A549 (cell line): ENCODE measurements around the gene WFDC1. TPM values are rescaled to one million over a fixed set of nuclear protein-coding genes. Genes with fewer than 3 reads are reported as not detected.

ENCODE experiments used
- ATAC-seq, 2 experiments: fragments of 200-7000 bp in 1 of 2; fragments of >200 bp in 1 of 2; cut with Nextera tagmentation in 1 of 2; cut with Tn5 transposase in 1 of 2; 3 replicates each; pipeline versions ENCODE4 v1.8.0 to v1.9.1; 2018 to 2020; ENCODE audit warnings: mild to moderate bottlenecking in 1 of 2, moderate library complexity in 1 of 2
- CTCF ChIA-PET: fragments of 300-600 bp; sonication (Branson Sonifier 250); formaldehyde crosslinking; extraction: SDS; loops from one replicate; lab custom pipeline; 2021; ENCODE audit warnings: antibody characterized with exemption, inconsistent platforms; lab: Yijun Ruan, JAX
- POLR2A ChIA-PET: fragments of 350-600 bp; formaldehyde crosslinking; extraction: SDS; loops from one replicate; lab custom pipeline; 2021; ENCODE audit warnings: antibody characterized with exemption, inconsistent platforms; lab: Yijun Ruan, JAX
- DNase-seq, 2 experiments: peaks; one replicate each; pipeline versions ENCODE4 v3.0.0 to v3.0.0-alpha.2; 2011 to 2016; ENCODE audit warnings: low read depth in 1 of 2, low spot score in 1 of 2
- FAIRE-seq: peaks from 2 replicates; lab custom pipeline; 2011; peaks lifted over from hg19 to GRCh38; lab: Jason Lieb, UNC
- H3K27ac ChIP-seq, 2 experiments: fragments of >200 bp; sonication (Bioruptor Twin); formaldehyde crosslinking; 3 replicates each; pipeline ENCODE4 v1.5.1; 2016 to 2017
- H3K4me1 ChIP-seq: fragments of >200 bp; sonication (Bioruptor Twin); formaldehyde crosslinking; 3 replicates; pipeline ENCODE4 v1.6.1; 2016
- H3K4me2 ChIP-seq: fragments of >200 bp; sonication (Bioruptor Twin); formaldehyde crosslinking; 3 replicates; pipeline ENCODE4 v1.6.1; 2016
- H3K4me3 ChIP-seq: fragments of >200 bp; sonication (Bioruptor Twin); formaldehyde crosslinking; 3 replicates; pipeline ENCODE4 v1.5.1; 2016
- H3K9me3 ChIP-seq: fragments of >200 bp; sonication (Bioruptor Twin); formaldehyde crosslinking; 3 replicates; pipeline ENCODE4 v1.6.1; 2016
- BHLHE40 ChIP-seq: IDR thresholded peaks from 2 replicates; pipeline ENCODE4 v1.6.1; 2012; ENCODE audit warnings: low read depth, low read length, inconsistent platforms
- CEBPB ChIP-seq, 2 experiments: fragments of >200 bp in 1 of 2; sonication (Bioruptor Twin) in 1 of 2; formaldehyde crosslinking in 1 of 2; IDR thresholded peaks; 2 replicates each; pipeline ENCODE4 v1.6.1; 2012 to 2016
- ELK1 ChIP-seq: fragments of 150-350 bp; IDR thresholded peaks from 2 replicates; pipeline ENCODE4 v1.6.1; 2014; ENCODE audit warnings: low read depth, mild to moderate bottlenecking, low read length
- EP300 ChIP-seq, 2 experiments: fragments of >200 bp; sonication (Bioruptor Twin); formaldehyde crosslinking; IDR thresholded peaks; 2 replicates in 1 of 2; 3 replicates in 1 of 2; pipeline ENCODE4 v1.6.1; 2016 to 2017
- FOSL2 ChIP-seq, 2 experiments: fragments of 450-650 bp in 1 of 2; fragments of >200 bp in 1 of 2; sonication (Bioruptor Twin) in 1 of 2; formaldehyde crosslinking; IDR thresholded peaks; 2 replicates each; pipeline versions ENCODE4 v1.5.0 to v1.6.1; 2016 to 2020; ENCODE audit warnings: mild to moderate bottlenecking in 1 of 2, moderate library complexity in 1 of 2
- FOXS1 ChIP-seq: fragments of 250-450 bp; sonication (Bioruptor Pico); IDR thresholded peaks from 2 replicates; pipeline ENCODE4 v1.5.0; 2020; ENCODE audit warnings: mild to moderate bottlenecking, moderate library complexity
- GATA3 ChIP-seq: IDR thresholded peaks from 2 replicates; pipeline ENCODE4 v1.6.1; 2012; ENCODE audit warnings: borderline replicate concordance
- HEYL ChIP-seq: fragments of 250-450 bp; sonication (Bioruptor Pico); IDR thresholded peaks from 2 replicates; pipeline ENCODE4 v1.8.0; 2021; ENCODE audit warnings: mild to moderate bottlenecking, moderate library complexity
- HOXA7 ChIP-seq: fragments of 250-450 bp; sonication (Bioruptor Pico); IDR thresholded peaks from 2 replicates; pipeline ENCODE4 v1.5.0; 2020; ENCODE audit warnings: mild to moderate bottlenecking, moderate library complexity
- JUNB ChIP-seq: fragments of >200 bp; sonication (Bioruptor Twin); formaldehyde crosslinking; IDR thresholded peaks from 2 replicates; pipeline ENCODE4 v1.6.1; 2016
- KDM5A ChIP-seq: fragments of 200-600 bp; sonication (generic); IDR thresholded peaks from 2 replicates; pipeline ENCODE4 v1.6.1; 2016; ENCODE audit warnings: antibody characterized with exemption, mild to moderate bottlenecking
- MAFK ChIP-seq: fragments of 450-650 bp; IDR thresholded peaks from 2 replicates; pipeline ENCODE4 v1.6.1; 2014; ENCODE audit not compliant: partially characterized antibody
- MYC ChIP-seq: IDR thresholded peaks from 2 replicates; pipeline ENCODE4 v1.6.1; 2012; ENCODE audit warnings: mild to moderate bottlenecking, inconsistent platforms, low read length, improper control_type of control experiment, borderline replicate concordance
- PHF8 ChIP-seq: fragments of 200-600 bp; sonication (generic); IDR thresholded peaks from 2 replicates; pipeline ENCODE4 v1.6.1; 2016; ENCODE audit warnings: low read depth, mild to moderate bottlenecking, antibody characterized with exemption, moderate library complexity, borderline replicate concordance
- POLR2A ChIP-seq: IDR thresholded peaks from 2 replicates; pipeline ENCODE4 v1.6.1; 2012; ENCODE audit warnings: mild to moderate bottlenecking, low read length
- POLR2AphosphoS2 ChIP-seq: conservative IDR thresholded peaks from 2 replicates; pipeline ENCODE4 v1.6.1; 2012; ENCODE audit warnings: low read length, improper control_type of control experiment, inconsistent platforms
- RAD21 ChIP-seq, 2 experiments: fragments of >200 bp in 1 of 2; sonication (Bioruptor Twin) in 1 of 2; formaldehyde crosslinking in 1 of 2; IDR thresholded peaks in 1 of 2; conservative IDR thresholded peaks in 1 of 2; 2 replicates in 1 of 2; 3 replicates in 1 of 2; pipeline ENCODE4 v1.6.1; 2012 to 2018; ENCODE audit warnings: inconsistent platforms in 1 of 2
- RARB ChIP-seq: fragments of 250-450 bp; sonication (Bioruptor Pico); IDR thresholded peaks from 2 replicates; pipeline ENCODE4 v1.8.0; 2021; ENCODE audit warnings: mild to moderate bottlenecking, moderate library complexity
- RCOR1 ChIP-seq: fragments of 150-350 bp; IDR thresholded peaks from 2 replicates; pipeline ENCODE4 v1.6.1; 2014; ENCODE audit warnings: antibody characterized with exemption, low read length, low read depth
- SMC3 ChIP-seq: fragments of >200 bp; sonication (Bioruptor Twin); formaldehyde crosslinking; IDR thresholded peaks from 3 replicates; pipeline ENCODE4 v1.6.1; 2018; ENCODE audit warnings: inconsistent platforms
- SREBF2 ChIP-seq: fragments of 450-650 bp; IDR thresholded peaks from 2 replicates; pipeline ENCODE4 v1.6.1; 2014; ENCODE audit warnings: mild to moderate bottlenecking, moderate library complexity
- ZC3H11A ChIP-seq: fragments of 450-650 bp; IDR thresholded peaks from 2 replicates; pipeline ENCODE4 v1.6.1; 2014; ENCODE audit warnings: antibody characterized with exemption, mild to moderate bottlenecking
- ZNF302 ChIP-seq: fragments of 250-450 bp; sonication (Bioruptor Pico); IDR thresholded peaks from 2 replicates; pipeline ENCODE4 v1.9.0; 2021; ENCODE audit warnings: inconsistent platforms, mild to moderate bottlenecking, moderate library complexity
- ZSCAN20 ChIP-seq: fragments of 250-450 bp; sonication (Bioruptor Pico); IDR thresholded peaks from 2 replicates; pipeline ENCODE4 v1.8.0; 2022; ENCODE audit warnings: mild to moderate bottlenecking, moderate library complexity
- WGBS: methylation state at CpG from one replicate; pipeline ENCODE4 v1.1.6; 2017; ENCODE audit errors: missing lambda C conversion rate; 5-methylcytosine and 5-hydroxymethylcytosine counted together
- polyA plus RNA-seq, 4 experiments: library from polyadenylated mRNA; depleted of rRNA in 3 of 4; stranded (reverse); fragments of >200 nt; fragmentation: RNase III in 1 of 4; extraction: RNeasy Plus Mini Kit Qiagen cat#74134 plus additional on column Dnase treatment in 1 of 4; gene quantifications; 2 replicates in 3 of 4; 3 replicates in 1 of 4; pipeline ENCODE4 v1.2.3, GENCODE V29; 2011 to 2017
- TF ChIP-seq, protein P1 (sequence below): fragments of >200 bp; sonication (Bioruptor Twin); formaldehyde crosslinking; IDR thresholded peaks from 3 replicates; pipeline ENCODE4 v1.5.1; 2016

Gene WFDC1
- polyA plus RNA-seq, 2 of the 4 experiments (the other 2 are of a cell fraction): not detected

DNA sequence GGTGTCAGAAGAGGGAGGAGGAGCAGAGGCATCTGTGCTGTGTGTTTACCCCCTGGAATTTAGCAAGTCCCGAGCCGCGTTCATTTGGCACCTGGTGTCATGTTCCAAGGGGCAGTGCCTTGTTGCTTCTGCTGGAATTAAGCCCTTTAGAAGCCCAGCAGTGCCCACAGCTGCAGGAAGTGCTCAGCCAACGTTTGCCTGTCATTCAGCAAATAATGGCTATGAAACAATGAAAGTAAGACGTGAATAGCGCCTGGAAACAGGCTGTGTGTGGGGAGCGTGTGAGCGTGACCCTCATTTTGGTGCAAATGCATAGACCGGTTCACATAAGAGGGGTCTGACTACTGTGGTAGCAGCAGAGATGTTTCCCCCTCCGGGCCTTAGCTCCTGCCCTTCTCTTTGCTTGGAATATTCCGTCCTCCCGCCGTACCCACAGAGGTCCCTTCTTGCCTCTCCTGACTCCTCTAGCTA lies 67.8 kb downstream of the WFDC1 start:
- DNase-seq (no peak), ATAC-seq (no peak), FAIRE-seq (no peak)
- WGBS: 79% methylated on average over 11 of the region's 13 CpGs
- Histone ChIP-seq H3K4me1 (peaks cover 1% of the 10 kb centered on the region; the same call in 1 of the 3 replicates), H3K4me2 (no peak overlapping the region), H3K4me3 (no peak overlapping the region), H3K9me3 (no peaks in the 10 kb centered on the region), H3K27ac (no peak overlapping the region)
- TF ChIP-seq ELK1 (no peak), RAD21 (conservative IDR thresholded peaks at IDR 0.05 in 1 of 2, IDR thresholded peaks at IDR 0.05 in 1 of 2) (no peak), RARB (CRISPR knock-in tag) (no peak), POLR2AphosphoS2 (no peak), BHLHE40 (no peak), CEBPB (IDR thresholded peaks at IDR 0.05) (no peak), PHF8 (no peak), MAFK (no peak), JUNB (no peak), KDM5A (no peak), MYC (no peak), POLR2A (no peak), HEYL (no peak), FOSL2 (IDR thresholded peaks at IDR 0.05) (no peak), FOSL2 (CRISPR knock-in tag; IDR thresholded peaks at IDR 0.05) (no peak)
- TF ChIP-seq, protein P1, sequence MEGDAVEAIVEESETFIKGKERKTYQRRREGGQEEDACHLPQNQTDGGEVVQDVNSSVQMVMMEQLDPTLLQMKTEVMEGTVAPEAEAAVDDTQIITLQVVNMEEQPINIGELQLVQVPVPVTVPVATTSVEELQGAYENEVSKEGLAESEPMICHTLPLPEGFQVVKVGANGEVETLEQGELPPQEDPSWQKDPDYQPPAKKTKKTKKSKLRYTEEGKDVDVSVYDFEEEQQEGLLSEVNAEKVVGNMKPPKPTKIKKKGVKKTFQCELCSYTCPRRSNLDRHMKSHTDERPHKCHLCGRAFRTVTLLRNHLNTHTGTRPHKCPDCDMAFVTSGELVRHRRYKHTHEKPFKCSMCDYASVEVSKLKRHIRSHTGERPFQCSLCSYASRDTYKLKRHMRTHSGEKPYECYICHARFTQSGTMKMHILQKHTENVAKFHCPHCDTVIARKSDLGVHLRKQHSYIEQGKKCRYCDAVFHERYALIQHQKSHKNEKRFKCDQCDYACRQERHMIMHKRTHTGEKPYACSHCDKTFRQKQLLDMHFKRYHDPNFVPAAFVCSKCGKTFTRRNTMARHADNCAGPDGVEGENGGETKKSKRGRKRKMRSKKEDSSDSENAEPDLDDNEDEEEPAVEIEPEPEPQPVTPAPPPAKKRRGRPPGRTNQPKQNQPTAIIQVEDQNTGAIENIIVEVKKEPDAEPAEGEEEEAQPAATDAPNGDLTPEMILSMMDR: no peak
- CTCF ChIA-PET: interaction anchor here (0.6 to 2.0 kb wide), 4 partner anchors 34 to 299 kb away, joined by 3 to 6 read pairs (median 3); no protein-coding TSS in a partner anchor
- POLR2A ChIA-PET: no interaction called here

DNA sequence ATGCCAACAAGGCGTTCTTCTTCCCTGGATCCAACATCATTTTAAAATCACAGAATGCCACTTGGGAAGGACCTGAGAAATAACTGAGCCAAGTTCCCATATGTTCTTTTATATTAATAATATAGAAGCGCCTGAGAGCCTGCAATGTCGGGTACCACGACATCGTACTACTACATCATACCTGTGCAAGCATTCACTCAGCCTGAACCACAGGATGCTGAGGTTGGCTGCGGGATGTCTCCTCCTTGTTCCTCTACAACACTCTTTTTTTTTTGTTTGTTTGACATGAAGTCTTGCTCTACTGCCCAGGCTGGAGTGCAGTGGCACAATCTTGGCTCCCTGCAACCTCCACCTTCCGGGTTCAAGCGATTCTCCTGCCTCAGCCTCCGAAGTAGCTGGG lies 71.5 kb downstream of the WFDC1 start:
- 64% methylated on average over 9 of the region's 9 CpGs for WGBS
- ATAC-seq: no peak
- no peak for DNase-seq
- Histone ChIP-seq H3K4me2 (no peak overlapping the region), H3K4me1 (peaks cover 7% of the 10 kb centered on the region; the same call in 2 of the 3 replicates), H3K27ac (no peak overlapping the region), H3K4me3 (no peak overlapping the region), H3K9me3 (no peaks in the 10 kb centered on the region)
- TF ChIP-seq ELK1 (no peak), MYC (no peak), BHLHE40 (no peak), CEBPB (IDR thresholded peaks at IDR 0.05) (no peak), EP300 (IDR thresholded peaks at IDR 0.05) (no peak), HOXA7 (CRISPR knock-in tag) (no peak), FOSL2 (IDR thresholded peaks at IDR 0.05) (no peak), FOSL2 (CRISPR knock-in tag; IDR thresholded peaks at IDR 0.05) (no peak), ZNF302 (CRISPR knock-in tag) (no peak), GATA3 (no peak), FOXS1 (CRISPR knock-in tag) (no peak)
- no peak for FAIRE-seq
- ChIA-PET POLR2A (no interaction called here), CTCF (interaction anchor here (1.4 kb wide), 1 partner anchor 96 kb away, joined by 3 read pairs; no protein-coding TSS in a partner anchor)

GRCh38 chr16:84367297-84367680 lies 72.6 kb downstream of the WFDC1 start:
- ATAC-seq (no peak; a peak in 1 of 6 replicates), DNase-seq (no peak), FAIRE-seq (no peak)
- H3K4me1 ChIP-seq: peaks cover 7% of the 10 kb centered on the region; the same call in 2 of the 3 replicates
- H3K4me2 ChIP-seq: no peak overlapping the region
- WGBS: 34% methylated on average over 9 of the region's 9 CpGs
- H3K9me3 ChIP-seq: no peaks in the 10 kb centered on the region
- ChIA-PET POLR2A (no interaction called here), CTCF (interaction anchor here (2.0 kb wide), 1 partner anchor 118 kb away, joined by 4 read pairs; no protein-coding TSS in a partner anchor)
- H3K27ac ChIP-seq: no peak overlapping the region
- no peak overlapping the region for H3K4me3 ChIP-seq
- TF ChIP-seq ZNF302 (CRISPR knock-in tag) (no peak), ZC3H11A (no peak), MYC (no peak), SMC3 (no peak), SREBF2 (no peak), RCOR1 (no peak), ZSCAN20 (CRISPR knock-in tag) (no peak)
